H1 (cell line): ENCODE data around the gene DTX4. TPM values are rescaled to one million over a fixed set of nuclear protein-coding genes. Genes with fewer than 3 reads are reported as not detected.

Source experiments
- BCL11A ChIP-seq, 2 experiments: IDR thresholded peaks; one replicate each; pipeline ENCODE4 v1.6.1; 2011; ENCODE audit warnings: low read depth in 2 of 2, low read length in 2 of 2, mild to moderate bottlenecking in 2 of 2
- JUN ChIP-seq: IDR thresholded peaks from 2 replicates; pipeline ENCODE4 v1.6.1; 2011; ENCODE audit warnings: low read depth, mild to moderate bottlenecking, improper control_type of control experiment, low read length
- SAP30 ChIP-seq: fragments of 300-600 bp; sonication (generic); IDR thresholded peaks from 2 replicates; pipeline ENCODE4 v1.7.1; 2012; ENCODE audit warnings: low read length, moderate library complexity, mild to moderate bottlenecking, inconsistent platforms; ENCODE audit not compliant: insufficient read depth, insufficient replicate concordance
- polyA plus RNA-seq, 7 experiments: library from polyadenylated mRNA; depleted of rRNA in 3 of 7; stranded (reverse) in 5 of 7; unstranded in 2 of 7; fragments of >200 nt in 5 of 7; fragments of 200-250 nt in 2 of 7; gene quantifications; 1 replicate in 5 of 7; 2 replicates in 1 of 7; 4 replicates in 1 of 7; pipeline versions ENCODE4 v1.2.1 to v1.2.3, GENCODE V29; 2011 to 2013; ENCODE audit warnings: missing spikeins in 2 of 7, mixed read lengths in 2 of 7
- total RNA-seq: library from RNA; stranded (reverse); fragmentation: NEBNext Ultra II Directional; extraction: Animal tissue kit (Norgen Biotek cat#: 25700); gene quantifications from 2 replicates; pipeline ENCODE4 v1.2.1, GENCODE V29; 2021

The DTX4 gene
- total and polyA plus RNA-seq, 2 of the 8 experiments (the other 6 are each of a cell fraction or from before 2014, with no cell fraction given), result 5.1 to 18.8 TPM

GRCh38 chr11:59175091-59175501, 3.2 kb downstream of the DTX4 start (continued):
- TF ChIP-seq SAP30, result no peak
- TF ChIP-seq JUN, result no peak
- TF ChIP-seq BCL11A (IDR thresholded peaks at IDR 0.05; ENCODE audit: low read depth in 2 of 2, low read length in 2 of 2), result no peak
